ENCODE data around the gene NPAS2. TPM values are rescaled to one million over a fixed set of nuclear protein-coding genes. Genes with fewer than 3 reads are reported as not detected.

The NPAS2 gene
- total and polyA plus RNA-seq, 2 donors (not counting 3 experiments of a cell fraction or from before 2014, with no cell fraction given), result 29.0 to 53.9 TPM

- ChIA-PET CTCF (no interaction called here), POLR2A (no interaction called here)
- Histone ChIP-seq H3K79me2 (ENCODE audit: control insufficient read depth, insufficient read depth, low read length) (peaks cover 45% of the 10 kb centered on the region), H3K4me1 (ENCODE audit: control insufficient read depth, extremely low read depth, insufficient read depth, low read length) (peaks cover 6% of the 10 kb centered on the region), H3K9me1 (replicated peaks; ENCODE audit: control insufficient read depth, extremely low read depth, insufficient read depth, low read length) (no peaks in the 10 kb centered on the region), H3K27ac (ENCODE audit: insufficient read depth, low read depth, low read length) (no peak overlapping the region), H3K9me3 (replicated peaks; ENCODE audit: control insufficient read depth, insufficient read depth, low read length) (no peaks in the 10 kb centered on the region), H3K9ac (replicated peaks; ENCODE audit: extremely low read depth, insufficient read depth, low read length) (no peak overlapping the region), H2AFZ (ENCODE audit: low read depth, low read length) (no peak overlapping the region), H3K4me3 (replicated peaks in 1 of 3; ENCODE audit: insufficient read depth in 1 of 3, low read depth in 1 of 3, low read length in 3 of 3) (no peak overlapping the region), H3K27me3 (ENCODE audit: control insufficient read depth in 2 of 2, insufficient read depth in 2 of 2, low read length in 2 of 2) (no peaks in the 10 kb centered on the region), H3K36me3 (ENCODE audit: control insufficient read depth in 2 of 2, extremely low read depth in 1 of 2, insufficient read depth in 2 of 2, low read length in 2 of 2) (no peaks in the 10 kb centered on the region), H3K4me2 (ENCODE audit: insufficient read depth, low read length) (no peak overlapping the region), H4K20me1 (replicated peaks; ENCODE audit: control insufficient read depth, extremely low read depth, insufficient read depth, low read length) (no peaks in the 10 kb centered on the region)
- no TSS peak for BruUV-seq (replicated peaks)
- peak; percentile 40 for DNase-seq (ENCODE audit: low read depth, low spot score)
- intact Hi-C loops (cut with micrococcal nuclease), result no loop called here
- TF ChIP-seq MYC (IDR thresholded peaks at IDR 0.05; ENCODE audit: low read depth, low read length) (no peak), POLR2AphosphoS5 (IDR thresholded peaks at IDR 0.05; ENCODE audit: insufficient read depth, low read depth, low read length) (no peak), GATA2 (IDR thresholded peaks at IDR 0.05; ENCODE audit: insufficient read depth, insufficient read length, low read depth, low read length) (no peak), FOS (IDR thresholded peaks at IDR 0.05; ENCODE audit: borderline replicate concordance, insufficient read depth, low read length) (peak; percentile 72)
- TF ChIP-seq, protein P1, sequence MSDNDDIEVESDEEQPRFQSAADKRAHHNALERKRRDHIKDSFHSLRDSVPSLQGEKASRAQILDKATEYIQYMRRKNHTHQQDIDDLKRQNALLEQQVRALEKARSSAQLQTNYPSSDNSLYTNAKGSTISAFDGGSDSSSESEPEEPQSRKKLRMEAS (IDR thresholded peaks at IDR 0.05; ENCODE audit: insufficient read depth, insufficient read length), result no peak
- TF ChIP-seq, protein P2, sequence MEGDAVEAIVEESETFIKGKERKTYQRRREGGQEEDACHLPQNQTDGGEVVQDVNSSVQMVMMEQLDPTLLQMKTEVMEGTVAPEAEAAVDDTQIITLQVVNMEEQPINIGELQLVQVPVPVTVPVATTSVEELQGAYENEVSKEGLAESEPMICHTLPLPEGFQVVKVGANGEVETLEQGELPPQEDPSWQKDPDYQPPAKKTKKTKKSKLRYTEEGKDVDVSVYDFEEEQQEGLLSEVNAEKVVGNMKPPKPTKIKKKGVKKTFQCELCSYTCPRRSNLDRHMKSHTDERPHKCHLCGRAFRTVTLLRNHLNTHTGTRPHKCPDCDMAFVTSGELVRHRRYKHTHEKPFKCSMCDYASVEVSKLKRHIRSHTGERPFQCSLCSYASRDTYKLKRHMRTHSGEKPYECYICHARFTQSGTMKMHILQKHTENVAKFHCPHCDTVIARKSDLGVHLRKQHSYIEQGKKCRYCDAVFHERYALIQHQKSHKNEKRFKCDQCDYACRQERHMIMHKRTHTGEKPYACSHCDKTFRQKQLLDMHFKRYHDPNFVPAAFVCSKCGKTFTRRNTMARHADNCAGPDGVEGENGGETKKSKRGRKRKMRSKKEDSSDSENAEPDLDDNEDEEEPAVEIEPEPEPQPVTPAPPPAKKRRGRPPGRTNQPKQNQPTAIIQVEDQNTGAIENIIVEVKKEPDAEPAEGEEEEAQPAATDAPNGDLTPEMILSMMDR (IDR thresholded peaks at IDR 0.05; ENCODE audit: extremely low read depth in 1 of 2, insufficient read depth in 1 of 2, low read depth in 1 of 2, low read length in 2 of 2), result no peak
- dilution Hi-C loops (cut with MboI; ENCODE audit: extremely low pct_ligation_motif_present, low sequenced_read_pairs), result no loop called here
- peak; percentile 44 for FAIRE-seq
Observed at GRCh38 chr2:100865816-100866460, 46.0 kb downstream of the NPAS2 start.
